GM19193 (cell line): ENCODE results near the gene VTI1A.

Source experiments
- POLR2A ChIP-seq: IDR thresholded peaks from 4 replicates; pipeline ENCODE4 v1.6.1; 2011; ENCODE audit not compliant: insufficient read depth, insufficient read length; ENCODE audit errors: extremely low read depth

The VTI1A gene

GRCh38 chr10:112484399-112484798 lies 37.4 kb downstream of the VTI1A start:
- no peak for TF ChIP-seq POLR2A

GRCh38 chr10:112487964-112488363 lies 40.9 kb downstream of the VTI1A start:
- TF ChIP-seq POLR2A: no peak

GRCh38 chr10:112490545-112490944 lies 43.5 kb downstream of the VTI1A start:
- no peak for TF ChIP-seq POLR2A

- no peak for TF ChIP-seq POLR2A
Measured at GRCh38 chr10:112491144-112491543, 44.1 kb downstream of the VTI1A start.

- TF ChIP-seq POLR2A: no peak
Measured at GRCh38 chr10:112492736-112493135, 45.7 kb downstream of the VTI1A start.

GRCh38 chr10:112497347-112497950 lies 50.4 kb downstream of the VTI1A start:
- TF ChIP-seq POLR2A: no peak

GRCh38 chr10:112498806-112499205 lies 51.8 kb downstream of the VTI1A start:
- no peak for TF ChIP-seq POLR2A

- no peak for TF ChIP-seq POLR2A
Measured at GRCh38 chr10:112502536-112502935, 55.5 kb downstream of the VTI1A start.

- TF ChIP-seq POLR2A: no peak
Measured at GRCh38 chr10:112503643-112504042, 56.6 kb downstream of the VTI1A start.

GRCh38 chr10:112507046-112507445 lies 60.0 kb downstream of the VTI1A start:
- TF ChIP-seq POLR2A: no peak

- no peak for TF ChIP-seq POLR2A
Measured at GRCh38 chr10:112507988-112508387, 61.0 kb downstream of the VTI1A start.

GRCh38 chr10:112509558-112510291 lies 62.7 kb downstream of the VTI1A start:
- no peak for TF ChIP-seq POLR2A

GRCh38 chr10:112510384-112510783 lies 63.4 kb downstream of the VTI1A start:
- no peak for TF ChIP-seq POLR2A

- TF ChIP-seq POLR2A: no peak
Measured at GRCh38 chr10:112512294-112512693, 65.3 kb downstream of the VTI1A start.

- TF ChIP-seq POLR2A: no peak
Measured at GRCh38 chr10:112515126-112515525, 68.1 kb downstream of the VTI1A start.

- no peak for TF ChIP-seq POLR2A
Measured at GRCh38 chr10:112515852-112516251, 68.8 kb downstream of the VTI1A start.
